HEK293 (cell line): Measurements from ENCODE around the gene PMS1.

Experiments used
- ATF2 ChIP-seq: fragments of 450-650 bp; formaldehyde crosslinking; IDR thresholded peaks from 2 replicates; pipeline ENCODE4 v1.5.1; 2016; ENCODE audit warnings: missing biosample characterization, missing genetic modification characterization, low read depth
- BCL6B ChIP-seq: fragments of 450-650 bp; formaldehyde crosslinking; IDR thresholded peaks from 2 replicates; pipeline ENCODE4 v1.5.1; 2017; ENCODE audit warnings: missing biosample characterization, missing genetic modification characterization
- ELK4 ChIP-seq: IDR thresholded peaks from 2 replicates; pipeline ENCODE4 v1.6.1; 2011; ENCODE audit warnings: mild to moderate bottlenecking, low read depth, low read length, borderline replicate concordance
- GFI1B ChIP-seq: fragments of 450-650 bp; formaldehyde crosslinking; IDR thresholded peaks from 2 replicates; pipeline ENCODE4 v1.5.1; 2016; ENCODE audit warnings: missing biosample characterization, missing genetic modification characterization
- SP7 ChIP-seq: fragments of 450-650 bp; formaldehyde crosslinking; IDR thresholded peaks from 2 replicates; pipeline ENCODE4 v1.5.1; 2016; ENCODE audit warnings: missing biosample characterization, missing genetic modification characterization
- TRIM28 ChIP-seq: IDR thresholded peaks from 2 replicates; pipeline ENCODE4 v1.6.1; 2011; ENCODE audit warnings: low read length, control low read depth, borderline replicate concordance
- ZBTB11 ChIP-seq: fragments of 450-650 bp; formaldehyde crosslinking; conservative IDR thresholded peaks from 2 replicates; pipeline ENCODE4 v1.5.1; 2016; ENCODE audit warnings: low read depth, missing biosample characterization, missing genetic modification characterization
- ZBTB17 ChIP-seq: fragments of 450-650 bp; formaldehyde crosslinking; IDR thresholded peaks from 2 replicates; pipeline ENCODE4 v1.5.1; 2016; ENCODE audit warnings: missing biosample characterization, missing genetic modification characterization
- ZBTB21 ChIP-seq: fragments of 450-650 bp; formaldehyde crosslinking; IDR thresholded peaks from 2 replicates; pipeline ENCODE4 v1.5.1; 2017; ENCODE audit warnings: missing biosample characterization, missing genetic modification characterization
- ZBTB49 ChIP-seq: fragments of 450-650 bp; formaldehyde crosslinking; IDR thresholded peaks from 2 replicates; pipeline ENCODE4 v1.5.1; 2016; ENCODE audit warnings: missing biosample characterization, missing genetic modification characterization, low read depth
- ZNF175 ChIP-seq: fragments of 450-650 bp; formaldehyde crosslinking; IDR thresholded peaks from 2 replicates; pipeline ENCODE4 v1.5.1; 2016; ENCODE audit warnings: missing biosample characterization, missing genetic modification characterization
- ZNF2 ChIP-seq: fragments of 450-650 bp; formaldehyde crosslinking; IDR thresholded peaks from 2 replicates; pipeline ENCODE4 v1.5.1; 2016; ENCODE audit warnings: missing biosample characterization, missing genetic modification characterization
- ZNF423 ChIP-seq: fragments of 450-650 bp; formaldehyde crosslinking; IDR thresholded peaks from 2 replicates; pipeline ENCODE4 v1.5.1; 2016; ENCODE audit warnings: missing biosample characterization, missing genetic modification characterization
- ZNF548 ChIP-seq: fragments of 450-650 bp; formaldehyde crosslinking; IDR thresholded peaks from 2 replicates; pipeline ENCODE4 v1.5.1; 2016; ENCODE audit warnings: missing biosample characterization, missing genetic modification characterization
- ZNF610 ChIP-seq: fragments of 450-650 bp; formaldehyde crosslinking; IDR thresholded peaks from 2 replicates; pipeline ENCODE4 v1.5.1; 2016; ENCODE audit warnings: missing biosample characterization, missing genetic modification characterization, borderline replicate concordance
- ZNF660 ChIP-seq: fragments of 450-650 bp; IDR thresholded peaks from 2 replicates; pipeline ENCODE4 v1.5.1; 2018; ENCODE audit warnings: missing biosample characterization, mild to moderate bottlenecking, missing genetic modification characterization
- ZNF777 ChIP-seq: fragments of 450-650 bp; formaldehyde crosslinking; IDR thresholded peaks from 2 replicates; pipeline ENCODE4 v1.5.1; 2017; ENCODE audit warnings: missing biosample characterization, missing genetic modification characterization, borderline replicate concordance
- ZNF792 ChIP-seq: fragments of 450-650 bp; formaldehyde crosslinking; IDR thresholded peaks from 2 replicates; pipeline ENCODE4 v1.5.1; 2016; ENCODE audit warnings: missing biosample characterization, missing genetic modification characterization
- ZSCAN30 ChIP-seq: fragments of 450-650 bp; IDR thresholded peaks from 2 replicates; pipeline ENCODE4 v1.5.1; 2018; ENCODE audit warnings: missing biosample characterization, mild to moderate bottlenecking, missing genetic modification characterization, moderate library complexity

PMS1 gene

GRCh38 chr2:189762551-189763298 is 21.5 kb upstream of the PMS1 start, which contains the start of gene OSGEPL1 (continued):
- TF ChIP-seq ZNF610: peak; percentile 39; the same call in 1 of the 2 replicates
- no peak for TF ChIP-seq ZBTB49 (tag by site-specific recombination)
- TF ChIP-seq ZNF2 (tag by site-specific recombination): peak; percentile 68; the same call in 1 of the 2 replicates
- TF ChIP-seq ZBTB21: peak; percentile 52; the same call in 1 of the 2 replicates
- peak; percentile 96 for TF ChIP-seq ATF2 (tag by site-specific recombination)
- TF ChIP-seq ZNF175 (tag by site-specific recombination): no peak
- TF ChIP-seq ZBTB11 (tag by site-specific recombination): peak; percentile 97
- 0 out of 2 replicates have a peak, but pooled peaks have one; percentile 14 for TF ChIP-seq ZNF792 (tag by site-specific recombination)
- TF ChIP-seq ZBTB17: peak; percentile 76
- TF ChIP-seq GFI1B (tag by site-specific recombination): no peak
- peak; percentile 47; the same call in 1 of the 2 replicates for TF ChIP-seq ZSCAN30
- TF ChIP-seq ZNF548 (tag by site-specific recombination): no peak
- peak; percentile 54 for TF ChIP-seq ZNF660
- no peak for TF ChIP-seq ZNF777
- TF ChIP-seq ELK4: no peak
- no peak for TF ChIP-seq BCL6B (tag by site-specific recombination)
- TF ChIP-seq SP7 (tag by site-specific recombination): 0 out of 2 replicates have a peak, but pooled peaks have one; percentile 49
- peak; percentile 79; the same call in 1 of the 2 replicates for TF ChIP-seq TRIM28
- TF ChIP-seq ZNF423 (tag by site-specific recombination): no peak
